ENCODE data around the gene PTGR2.
A peak's percentile ranks its signal among the peaks of the same experiment; 100 is the strongest.

Gene PTGR2

GRCh38 chr14:73884438-73885190 lies 33.0 kb downstream of the PTGR2 start:
- DNase-seq (ENCODE audit: low read depth), result no peak
- no peak overlapping the region for H3K4me3 ChIP-seq (ENCODE audit: low read length)
- no peak for TF ChIP-seq CTCF (conservative IDR thresholded peaks at IDR 0.05; ENCODE audit: low read length)

GRCh38 chr14:73886449-73887317 lies 35.1 kb downstream of the PTGR2 start, which contains the start of gene ZNF410:
TSS of gene ZNF410 (plus strand) at chr14:73886859. CDS start at chr14:73892176, 5,317 bp downstream.
- DNase-seq (ENCODE audit: low read depth), result peak; percentile 98
- peak within 1 kb of the TSS; percentile 86 for H3K4me3 ChIP-seq (ENCODE audit: low read length)
- TF ChIP-seq CTCF (conservative IDR thresholded peaks at IDR 0.05; ENCODE audit: low read length), result no peak

- no peak for TF ChIP-seq CTCF (conservative IDR thresholded peaks at IDR 0.05; ENCODE audit: low read length)
- DNase-seq (ENCODE audit: low read depth), result no peak
- peak overlapping the region; percentile 86 for H3K4me3 ChIP-seq (ENCODE audit: low read length)
These were observed 35.6 kb downstream of the PTGR2 start for GRCh38 chr14:73887318-73887616.

GRCh38 chr14:73887694-73888459 lies 36.2 kb downstream of the PTGR2 start:
- peak overlapping the region; percentile 86 for H3K4me3 ChIP-seq (ENCODE audit: low read length)
- no peak for TF ChIP-seq CTCF (conservative IDR thresholded peaks at IDR 0.05; ENCODE audit: low read length)
- DNase-seq (ENCODE audit: low read depth), result no peak

GRCh38 chr14:73888460-73888725 lies 36.8 kb downstream of the PTGR2 start:
- peak; percentile 49 for DNase-seq (ENCODE audit: low read depth)
- H3K4me3 ChIP-seq (ENCODE audit: low read length), result peak overlapping the region; percentile 86
- no peak for TF ChIP-seq CTCF (conservative IDR thresholded peaks at IDR 0.05; ENCODE audit: low read length)

GRCh38 chr14:73888971-73889370 lies 37.3 kb downstream of the PTGR2 start:
- TF ChIP-seq CTCF (conservative IDR thresholded peaks at IDR 0.05; ENCODE audit: low read length), result no peak
- DNase-seq (ENCODE audit: low read depth), result peak; percentile 63
- no peak overlapping the region for H3K4me3 ChIP-seq (ENCODE audit: low read length)

All from AG10803 (cell line).